HFF-Myc (cell line): ENCODE results near the gene RASSF7.

Experiments
- DNase-seq: peaks from one replicate; pipeline ENCODE4 v3.0.0-alpha.2; 2011; ENCODE audit warnings: low read depth; ENCODE audit errors: extremely low read depth
- H3K4me3 ChIP-seq: replicated peaks from 2 replicates; pipeline ENCODE4 v1.5.1; 2011; ENCODE audit warnings: low read depth, mild to moderate bottlenecking, control low read depth, low read length
- TF ChIP-seq, protein P1 (sequence below): IDR thresholded peaks from 2 replicates; pipeline ENCODE4 v1.5.1; 2012; ENCODE audit warnings: mild to moderate bottlenecking, low read depth, low read length, control low read depth; ENCODE audit errors: missing control alignments

The RASSF7 gene

DNA sequence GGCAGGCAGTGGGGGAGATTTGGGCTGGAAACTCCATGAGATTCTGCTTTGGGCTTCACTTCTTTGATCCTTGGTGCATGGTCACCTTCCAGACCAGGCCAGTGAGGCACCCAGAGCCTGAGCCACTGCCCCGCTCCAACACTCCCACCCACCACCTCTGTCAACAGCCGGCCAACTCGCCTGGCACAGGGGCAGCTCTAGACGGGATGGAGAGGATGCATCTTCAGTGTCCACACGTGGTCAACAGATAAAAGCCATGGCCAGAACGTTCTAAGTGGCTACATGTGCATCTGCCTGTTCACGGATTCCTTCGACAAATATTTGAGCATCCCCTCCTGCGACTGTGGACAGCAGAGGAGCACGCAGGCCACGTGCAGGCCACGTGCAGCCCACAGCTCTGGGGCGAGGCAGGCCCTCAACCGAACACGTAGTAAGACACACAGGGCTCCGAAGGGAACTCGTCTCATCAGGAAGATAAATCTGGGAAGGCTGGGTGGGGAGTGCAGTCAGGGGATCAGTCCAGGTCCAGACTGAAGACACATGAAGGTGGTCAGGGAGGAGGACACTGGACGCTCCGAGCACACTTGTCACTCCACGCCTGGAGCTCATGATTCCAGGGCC is 22.2 kb upstream of the RASSF7 start:
- no peak overlapping the region for H3K4me3 ChIP-seq
- no peak for DNase-seq
- TF ChIP-seq, protein P1, sequence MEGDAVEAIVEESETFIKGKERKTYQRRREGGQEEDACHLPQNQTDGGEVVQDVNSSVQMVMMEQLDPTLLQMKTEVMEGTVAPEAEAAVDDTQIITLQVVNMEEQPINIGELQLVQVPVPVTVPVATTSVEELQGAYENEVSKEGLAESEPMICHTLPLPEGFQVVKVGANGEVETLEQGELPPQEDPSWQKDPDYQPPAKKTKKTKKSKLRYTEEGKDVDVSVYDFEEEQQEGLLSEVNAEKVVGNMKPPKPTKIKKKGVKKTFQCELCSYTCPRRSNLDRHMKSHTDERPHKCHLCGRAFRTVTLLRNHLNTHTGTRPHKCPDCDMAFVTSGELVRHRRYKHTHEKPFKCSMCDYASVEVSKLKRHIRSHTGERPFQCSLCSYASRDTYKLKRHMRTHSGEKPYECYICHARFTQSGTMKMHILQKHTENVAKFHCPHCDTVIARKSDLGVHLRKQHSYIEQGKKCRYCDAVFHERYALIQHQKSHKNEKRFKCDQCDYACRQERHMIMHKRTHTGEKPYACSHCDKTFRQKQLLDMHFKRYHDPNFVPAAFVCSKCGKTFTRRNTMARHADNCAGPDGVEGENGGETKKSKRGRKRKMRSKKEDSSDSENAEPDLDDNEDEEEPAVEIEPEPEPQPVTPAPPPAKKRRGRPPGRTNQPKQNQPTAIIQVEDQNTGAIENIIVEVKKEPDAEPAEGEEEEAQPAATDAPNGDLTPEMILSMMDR, result no peak

DNA sequence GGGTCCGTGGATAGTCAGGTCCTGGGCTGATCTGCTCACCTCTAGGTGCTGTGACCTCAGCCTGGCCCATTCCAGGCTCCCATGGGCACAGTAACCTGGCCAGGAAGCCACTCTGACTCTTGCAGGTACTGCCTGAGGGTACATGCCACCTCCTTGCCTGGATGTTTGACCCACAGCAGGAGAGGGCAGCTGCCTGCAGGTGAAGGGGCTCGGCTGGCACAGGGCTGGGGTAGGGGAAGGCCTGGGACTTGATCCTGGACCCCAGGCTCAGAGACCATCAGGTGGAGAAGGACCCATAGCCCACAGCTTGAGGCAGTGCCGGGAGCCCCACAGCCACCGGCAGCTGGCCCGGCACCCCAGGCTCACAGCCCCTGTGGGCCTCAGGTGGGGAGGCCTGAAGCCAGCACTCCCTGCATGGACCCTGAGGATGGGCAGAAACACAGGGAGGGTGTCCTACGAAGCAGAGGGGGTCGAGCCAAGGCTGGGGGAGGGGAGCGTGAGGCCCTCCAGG is 20.7 kb upstream of the RASSF7 start:
- H3K4me3 ChIP-seq, result no peak overlapping the region
- TF ChIP-seq, protein P1, result no peak
- DNase-seq, result no peak

DNA sequence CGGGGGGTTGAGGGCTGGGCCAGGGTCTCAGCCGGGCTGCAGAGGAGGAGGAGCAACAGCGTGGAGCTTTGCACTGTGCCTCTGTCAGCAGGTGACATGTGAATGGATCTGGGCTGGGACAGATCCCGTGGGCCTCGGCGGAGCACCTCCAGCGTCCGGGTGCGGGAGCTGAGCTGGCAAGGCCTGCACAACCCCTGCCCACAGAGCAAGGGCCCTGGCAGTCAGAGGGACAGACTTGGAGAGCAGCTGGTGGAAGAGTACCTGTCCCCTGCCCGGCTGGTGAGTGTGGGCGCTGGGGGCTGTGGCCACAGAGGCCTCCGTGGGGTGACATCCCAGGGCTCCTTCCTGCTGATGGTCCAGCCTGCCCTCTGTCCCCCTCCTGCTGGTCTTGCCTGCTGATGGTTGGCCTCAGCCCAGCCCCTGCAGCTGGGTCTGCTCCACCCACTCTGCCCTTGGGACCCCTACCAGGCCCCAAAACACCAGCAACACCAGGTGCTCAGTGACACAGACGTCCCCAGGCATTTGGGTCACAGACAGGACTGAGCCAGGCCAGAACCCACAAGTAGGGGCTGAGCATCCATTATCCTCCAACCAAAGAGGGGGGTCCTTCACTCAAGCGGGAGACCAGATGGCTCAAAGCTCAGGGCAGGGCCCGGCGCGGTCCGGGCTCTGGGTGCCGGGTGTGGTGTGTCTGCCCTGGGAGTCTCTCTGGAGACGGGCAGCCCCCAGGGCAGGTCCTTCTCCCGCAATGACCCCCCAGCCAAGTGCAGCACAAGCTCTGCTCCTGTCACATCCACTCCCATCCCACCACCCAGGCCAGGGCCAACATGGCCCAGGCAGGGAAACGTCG is 20.0 kb upstream of the RASSF7 start:
- H3K4me3 ChIP-seq, result no peak overlapping the region
- TF ChIP-seq, protein P1, result no peak
- DNase-seq, result no peak

DNA sequence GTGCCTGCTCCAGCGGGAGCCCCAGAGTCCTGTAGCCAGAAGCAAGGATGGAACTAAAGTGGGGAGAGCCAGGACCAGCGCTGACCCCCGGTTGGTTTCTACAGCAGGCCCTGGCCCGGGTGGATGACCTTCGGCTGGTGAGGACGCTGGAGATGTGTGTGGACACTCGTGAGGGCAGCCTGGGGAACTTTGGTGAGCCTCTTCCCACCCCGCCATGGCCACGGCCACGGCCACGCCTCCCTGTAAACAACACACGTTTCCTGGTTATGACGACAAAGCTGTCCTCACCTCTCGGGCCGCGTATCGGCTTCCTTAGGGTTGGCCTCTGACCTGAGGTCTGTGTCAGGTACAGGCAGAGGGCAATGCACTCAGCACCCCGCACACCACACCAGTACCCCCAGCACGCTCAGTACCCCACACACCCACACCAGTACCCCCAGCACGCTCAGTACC is 19.3 kb upstream of the RASSF7 start:
- no peak overlapping the region for H3K4me3 ChIP-seq
- no peak for DNase-seq
- TF ChIP-seq, protein P1, result no peak

DNA sequence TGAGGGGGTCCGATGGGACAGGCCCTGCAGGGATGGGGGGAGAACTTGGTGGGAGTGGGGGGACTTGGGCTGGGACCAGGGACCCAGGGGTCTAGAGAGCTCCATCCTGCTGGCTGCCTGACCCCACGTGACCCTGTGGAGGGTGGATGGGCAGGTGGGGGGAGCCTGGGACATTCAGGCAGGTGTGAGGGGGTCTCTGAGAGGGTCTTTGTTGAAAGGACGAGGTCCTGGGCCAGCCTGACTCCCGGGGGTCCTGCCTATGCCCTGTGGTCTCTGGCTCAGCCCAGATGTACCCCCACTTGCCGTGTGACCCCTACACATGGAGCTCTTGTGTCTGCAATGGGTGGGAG is 16.0 kb upstream of the RASSF7 start:
- DNase-seq, result no peak
- no peak overlapping the region for H3K4me3 ChIP-seq
- TF ChIP-seq, protein P1, result no peak

DNA sequence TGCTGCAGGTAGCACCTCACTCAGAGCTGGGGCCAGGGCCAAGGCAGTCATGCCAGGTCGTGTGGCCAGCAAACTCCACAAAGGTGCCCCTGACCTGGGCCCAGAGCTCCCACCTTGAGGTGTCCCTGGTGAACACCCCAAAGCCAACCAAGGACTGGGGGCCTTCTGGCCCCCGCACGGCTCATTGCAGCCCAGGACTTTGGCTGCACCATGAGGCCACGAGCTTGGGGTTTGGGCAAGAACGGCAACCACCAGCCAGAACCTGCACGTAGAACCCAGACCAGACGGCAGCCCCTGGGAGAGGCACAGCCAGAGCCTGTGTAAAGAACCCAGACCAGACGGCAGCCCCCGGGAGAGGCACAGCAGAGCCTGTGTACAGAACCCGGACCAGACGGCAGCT is 15.6 kb upstream of the RASSF7 start:
- TF ChIP-seq, protein P1, result no peak
- H3K4me3 ChIP-seq, result no peak overlapping the region
- DNase-seq, result no peak
